Activated CD4-positive, alpha-beta T cell treated with anti-CD3 and anti-CD28 coated beads, Interleukin-2, amount 50 U/mL, for 16 hours (primary cell): ENCODE results near the gene SKAP1.
"Not testable (repeated sequence)": the region's sequence is repeated elsewhere in the genome, so short reads cannot be mapped to it uniquely, and the experiment has no call there.

Source experiments
- DNase-seq: peaks from one replicate; pipeline ENCODE4 v3.0.0-alpha.2; 2020

The SKAP1 gene

GRCh38 chr17:48276776-48277175 lies 153.2 kb downstream of the SKAP1 start:
- no peak for DNase-seq

- DNase-seq: no peak
Observed at GRCh38 chr17:48270899-48271298, 159.1 kb downstream of the SKAP1 start.

- no peak for DNase-seq
Observed at GRCh38 chr17:48269209-48269608, 160.8 kb downstream of the SKAP1 start.

GRCh38 chr17:48263731-48264035 lies 166.3 kb downstream of the SKAP1 start:
- no peak for DNase-seq

GRCh38 chr17:48262982-48263730 lies 166.9 kb downstream of the SKAP1 start:
- peak; percentile 16 for DNase-seq

- DNase-seq: peak; percentile 16
Observed at GRCh38 chr17:48261297-48261880, 168.6 kb downstream of the SKAP1 start.

- DNase-seq: no peak
Observed at GRCh38 chr17:48259694-48260291, 170.2 kb downstream of the SKAP1 start.

GRCh38 chr17:48258331-48258730 lies 171.7 kb downstream of the SKAP1 start:
- no peak for DNase-seq

- no peak for DNase-seq
Observed at GRCh38 chr17:48255759-48256158, 174.3 kb downstream of the SKAP1 start.

GRCh38 chr17:48254896-48255295 lies 175.1 kb downstream of the SKAP1 start:
- no peak for DNase-seq

GRCh38 chr17:48253975-48254374 lies 176.0 kb downstream of the SKAP1 start:
- DNase-seq: no peak

GRCh38 chr17:48251950-48252349 lies 178.1 kb downstream of the SKAP1 start:
- no peak for DNase-seq

- DNase-seq: no peak
Observed at GRCh38 chr17:48250949-48251348, 179.1 kb downstream of the SKAP1 start.

- DNase-seq: not testable (repeated sequence)
Observed at GRCh38 chr17:48250059-48250458, 180.0 kb downstream of the SKAP1 start.

GRCh38 chr17:48247603-48248002 lies 182.4 kb downstream of the SKAP1 start:
- no peak for DNase-seq

- no peak for DNase-seq
Observed at GRCh38 chr17:48247038-48247437, 183.0 kb downstream of the SKAP1 start.

GRCh38 chr17:48246612-48247011 lies 183.4 kb downstream of the SKAP1 start:
- DNase-seq: no peak

GRCh38 chr17:48245465-48246033 lies 184.5 kb downstream of the SKAP1 start:
- not testable (repeated sequence) for DNase-seq

GRCh38 chr17:48244814-48245213 lies 185.2 kb downstream of the SKAP1 start:
- no peak for DNase-seq

GRCh38 chr17:48244121-48244711 lies 185.8 kb downstream of the SKAP1 start:
- DNase-seq: no peak

- DNase-seq: no peak
Observed at GRCh38 chr17:48241770-48242497, 188.1 kb downstream of the SKAP1 start.

- DNase-seq: peak; percentile 20
Observed at GRCh38 chr17:48241131-48241591, 188.9 kb downstream of the SKAP1 start.
